ENCODE data around the gene RTN3.
"Not testable (repeated sequence)": the region's sequence is repeated elsewhere in the genome, so short reads cannot be mapped to it uniquely, and the experiment has no call there.

Gene RTN3

GRCh38 chr11:63769042-63769713 lies 87.9 kb downstream of the RTN3 start:
- TF ChIP-seq, protein P1, sequence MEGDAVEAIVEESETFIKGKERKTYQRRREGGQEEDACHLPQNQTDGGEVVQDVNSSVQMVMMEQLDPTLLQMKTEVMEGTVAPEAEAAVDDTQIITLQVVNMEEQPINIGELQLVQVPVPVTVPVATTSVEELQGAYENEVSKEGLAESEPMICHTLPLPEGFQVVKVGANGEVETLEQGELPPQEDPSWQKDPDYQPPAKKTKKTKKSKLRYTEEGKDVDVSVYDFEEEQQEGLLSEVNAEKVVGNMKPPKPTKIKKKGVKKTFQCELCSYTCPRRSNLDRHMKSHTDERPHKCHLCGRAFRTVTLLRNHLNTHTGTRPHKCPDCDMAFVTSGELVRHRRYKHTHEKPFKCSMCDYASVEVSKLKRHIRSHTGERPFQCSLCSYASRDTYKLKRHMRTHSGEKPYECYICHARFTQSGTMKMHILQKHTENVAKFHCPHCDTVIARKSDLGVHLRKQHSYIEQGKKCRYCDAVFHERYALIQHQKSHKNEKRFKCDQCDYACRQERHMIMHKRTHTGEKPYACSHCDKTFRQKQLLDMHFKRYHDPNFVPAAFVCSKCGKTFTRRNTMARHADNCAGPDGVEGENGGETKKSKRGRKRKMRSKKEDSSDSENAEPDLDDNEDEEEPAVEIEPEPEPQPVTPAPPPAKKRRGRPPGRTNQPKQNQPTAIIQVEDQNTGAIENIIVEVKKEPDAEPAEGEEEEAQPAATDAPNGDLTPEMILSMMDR (conservative IDR thresholded peaks at IDR 0.05; ENCODE audit: control insufficient read depth, insufficient read depth, low read depth, low read length), result no peak
- DNase-seq (ENCODE audit: low read depth), result peak; percentile 27
- H3K4me3 ChIP-seq (ENCODE audit: control insufficient read depth, low read depth, low read length), result peak overlapping the region; percentile 41

DNA sequence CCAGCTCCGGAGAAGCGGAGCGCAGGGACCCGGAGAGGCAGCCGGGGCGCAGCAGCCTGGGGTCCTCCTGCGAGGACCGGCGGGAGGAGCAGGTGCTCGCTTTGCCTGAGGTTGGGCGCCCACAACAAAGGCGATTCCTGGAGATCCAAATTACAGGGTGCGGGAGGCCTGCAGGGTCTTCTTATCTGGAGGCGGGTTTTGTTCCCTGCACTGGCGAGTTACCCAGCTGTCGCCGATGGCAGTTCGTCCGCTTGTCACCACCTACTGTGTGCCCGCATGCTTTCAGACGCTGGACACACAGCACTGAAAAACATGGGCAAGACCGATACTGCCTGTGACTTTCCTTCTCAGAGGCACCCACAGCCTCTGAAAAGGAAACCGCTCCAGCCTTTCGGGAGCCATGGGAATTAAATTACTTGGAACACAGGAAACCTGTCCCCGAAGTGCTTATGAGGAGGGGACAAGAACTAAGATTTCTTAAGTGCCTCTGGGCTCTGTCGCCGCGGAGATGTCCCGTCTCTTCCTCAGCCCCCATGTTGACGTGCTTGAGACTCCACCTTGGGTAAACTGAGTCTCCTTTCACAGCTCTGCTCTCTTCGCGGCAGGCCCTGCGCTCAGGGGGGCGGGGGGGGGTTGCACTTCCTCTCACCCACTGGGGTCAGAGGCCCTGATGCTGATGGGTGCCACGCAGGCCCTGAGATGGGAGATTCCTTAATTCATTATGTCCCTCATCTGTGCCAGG lies 88.6 kb downstream of the RTN3 start:
- peak overlapping the region; percentile 41 for H3K4me3 ChIP-seq (ENCODE audit: control insufficient read depth, low read depth, low read length)
- TF ChIP-seq, protein P1 (conservative IDR thresholded peaks at IDR 0.05; ENCODE audit: control insufficient read depth, insufficient read depth, low read depth, low read length), result no peak
- DNase-seq (ENCODE audit: low read depth), result no peak

- no peak overlapping the region for H3K4me3 ChIP-seq (ENCODE audit: control insufficient read depth, low read depth, low read length)
- no peak for DNase-seq (ENCODE audit: low read depth)
- TF ChIP-seq, protein P1 (conservative IDR thresholded peaks at IDR 0.05; ENCODE audit: control insufficient read depth, insufficient read depth, low read depth, low read length), result no peak
Measured at GRCh38 chr11:63770763-63771162, 89.5 kb downstream of the RTN3 start.

GRCh38 chr11:63771741-63772318 lies 90.5 kb downstream of the RTN3 start:
- H3K4me3 ChIP-seq (ENCODE audit: control insufficient read depth, low read depth, low read length); DNase-seq (ENCODE audit: low read depth): not testable (repeated sequence)

GRCh38 chr11:63775191-63775590 lies 93.9 kb downstream of the RTN3 start:
- no peak for DNase-seq (ENCODE audit: low read depth)
- TF ChIP-seq, protein P1 (conservative IDR thresholded peaks at IDR 0.05; ENCODE audit: control insufficient read depth, insufficient read depth, low read depth, low read length), result no peak
- no peak overlapping the region for H3K4me3 ChIP-seq (ENCODE audit: control insufficient read depth, low read depth, low read length)

GRCh38 chr11:63779039-63779438 lies 97.7 kb downstream of the RTN3 start:
- no peak for DNase-seq (ENCODE audit: low read depth)
- TF ChIP-seq, protein P1 (conservative IDR thresholded peaks at IDR 0.05; ENCODE audit: control insufficient read depth, insufficient read depth, low read depth, low read length), result no peak
- H3K4me3 ChIP-seq (ENCODE audit: control insufficient read depth, low read depth, low read length), result no peak overlapping the region

- TF ChIP-seq, protein P1 (conservative IDR thresholded peaks at IDR 0.05; ENCODE audit: control insufficient read depth, insufficient read depth, low read depth, low read length), result no peak
- no peak overlapping the region for H3K4me3 ChIP-seq (ENCODE audit: control insufficient read depth, low read depth, low read length)
- DNase-seq (ENCODE audit: low read depth), result no peak
Measured at GRCh38 chr11:63782749-63783148, 101.4 kb downstream of the RTN3 start.
